ENCODE measurements around the gene CRAT.

Gene CRAT

GRCh38 chr9:129110740-129111527, at the start of gene CRAT, which contains the start of gene PTPA:
CRAT (minus strand) TSS chr9:129110793; CDS start chr9:129110509, 284 bp downstream.
PTPA (plus strand) TSS chr9:129111415; CDS start chr9:129111601, 186 bp downstream.
- DNase-seq (ENCODE audit: low spot score), result peak; percentile 91
- peak within 1 kb of the TSS; percentile 97 for H3K4me3 Mint-ChIP-seq

GRCh38 chr9:129156163-129156562, 45.6 kb upstream of the CRAT start:
- no peaks in the 10 kb centered on the region for H3K4me1 Mint-ChIP-seq (ENCODE audit: low read depth)
- no peak for DNase-seq (ENCODE audit: low spot score)
- H3K27ac Mint-ChIP-seq, result no peak overlapping the region
- H3K27me3 Mint-ChIP-seq (ENCODE audit: low read depth), result no peaks in the 10 kb centered on the region
- peaks cover 2% of the 10 kb centered on the region for H3K36me3 Mint-ChIP-seq (ENCODE audit: low read depth)
- no peaks in the 10 kb centered on the region for H3K9me3 Mint-ChIP-seq
- no peak overlapping the region for H3K4me3 Mint-ChIP-seq

More at GRCh38 chr9:129110740-129111527, at the start of gene CRAT, which contains the start of gene PTPA:
- H3K9me3 Mint-ChIP-seq, result no peaks in the 10 kb centered on the region
- no peaks in the 10 kb centered on the region for H3K36me3 Mint-ChIP-seq (ENCODE audit: low read depth)
- peak within 1 kb of the TSS; percentile 94 for H3K27ac Mint-ChIP-seq
- peaks cover 26% of the 10 kb centered on the region for H3K4me1 Mint-ChIP-seq (ENCODE audit: low read depth)
- H3K27me3 Mint-ChIP-seq (ENCODE audit: low read depth), result no peaks in the 10 kb centered on the region

GRCh38 chr9:129154866-129155477, 44.4 kb upstream of the CRAT start:
- H3K36me3 Mint-ChIP-seq (ENCODE audit: low read depth), result peaks cover 2% of the 10 kb centered on the region
- H3K9me3 Mint-ChIP-seq, result no peaks in the 10 kb centered on the region
- DNase-seq (ENCODE audit: low spot score), result no peak
- H3K27ac Mint-ChIP-seq, result no peak overlapping the region
- no peak overlapping the region for H3K4me3 Mint-ChIP-seq
- no peaks in the 10 kb centered on the region for H3K4me1 Mint-ChIP-seq (ENCODE audit: low read depth)
- no peaks in the 10 kb centered on the region for H3K27me3 Mint-ChIP-seq (ENCODE audit: low read depth)

- Mint-ChIP-seq H3K36me3 (ENCODE audit: low read depth) (peaks cover 5% of the 10 kb centered on the region), H3K4me3 (no peak overlapping the region), H3K27ac (peak overlapping the region; percentile 4), H3K4me1 (ENCODE audit: low read depth) (peaks cover 5% of the 10 kb centered on the region), H3K27me3 (ENCODE audit: low read depth) (no peaks in the 10 kb centered on the region), H3K9me3 (no peaks in the 10 kb centered on the region)
- DNase-seq (ENCODE audit: low spot score), result no peak
Observed at GRCh38 chr9:129151469-129151868, 40.9 kb upstream of the CRAT start.

- Mint-ChIP-seq H3K36me3 (ENCODE audit: low read depth) (peaks cover 9% of the 10 kb centered on the region), H3K27ac (no peak overlapping the region), H3K9me3 (no peaks in the 10 kb centered on the region), H3K27me3 (ENCODE audit: low read depth) (no peaks in the 10 kb centered on the region), H3K4me3 (no peak overlapping the region), H3K4me1 (ENCODE audit: low read depth) (peaks cover 5% of the 10 kb centered on the region)
- no peak for DNase-seq (ENCODE audit: low spot score)
Observed at GRCh38 chr9:129150672-129151211, 40.1 kb upstream of the CRAT start.

GRCh38 chr9:129150122-129150521, 39.5 kb upstream of the CRAT start:
- no peak for DNase-seq (ENCODE audit: low spot score)
- no peaks in the 10 kb centered on the region for H3K27me3 Mint-ChIP-seq (ENCODE audit: low read depth)
- H3K36me3 Mint-ChIP-seq (ENCODE audit: low read depth), result peaks cover 9% of the 10 kb centered on the region
- no peak overlapping the region for H3K4me3 Mint-ChIP-seq
- peaks cover 5% of the 10 kb centered on the region for H3K4me1 Mint-ChIP-seq (ENCODE audit: low read depth)
- no peaks in the 10 kb centered on the region for H3K9me3 Mint-ChIP-seq
- no peak overlapping the region for H3K27ac Mint-ChIP-seq

GRCh38 chr9:129149442-129149841, 38.8 kb upstream of the CRAT start:
- H3K4me1 Mint-ChIP-seq (ENCODE audit: low read depth), result peaks cover 5% of the 10 kb centered on the region
- DNase-seq (ENCODE audit: low spot score), result no peak
- peaks cover 9% of the 10 kb centered on the region for H3K36me3 Mint-ChIP-seq (ENCODE audit: low read depth)
- H3K27ac Mint-ChIP-seq, result peak overlapping the region; percentile 69
- H3K27me3 Mint-ChIP-seq (ENCODE audit: low read depth), result no peaks in the 10 kb centered on the region
- H3K4me3 Mint-ChIP-seq, result no peak overlapping the region
- no peaks in the 10 kb centered on the region for H3K9me3 Mint-ChIP-seq

GRCh38 chr9:129148463-129149204, 38.0 kb upstream of the CRAT start:
- no peaks in the 10 kb centered on the region for H3K9me3 Mint-ChIP-seq

GRCh38 chr9:129146441-129146941, 35.9 kb upstream of the CRAT start:
- H3K4me3 Mint-ChIP-seq, result no peak overlapping the region
- DNase-seq (ENCODE audit: low spot score), result no peak
- peak overlapping the region; percentile 17 for H3K27ac Mint-ChIP-seq
- H3K9me3 Mint-ChIP-seq, result no peaks in the 10 kb centered on the region
- no peaks in the 10 kb centered on the region for H3K27me3 Mint-ChIP-seq (ENCODE audit: low read depth)
- H3K36me3 Mint-ChIP-seq (ENCODE audit: low read depth), result peaks cover 21% of the 10 kb centered on the region
- H3K4me1 Mint-ChIP-seq (ENCODE audit: low read depth), result peaks cover 22% of the 10 kb centered on the region

More at GRCh38 chr9:129148463-129149204, 38.0 kb upstream of the CRAT start:
- H3K4me1 Mint-ChIP-seq (ENCODE audit: low read depth), result peaks cover 8% of the 10 kb centered on the region
- peaks cover 14% of the 10 kb centered on the region for H3K36me3 Mint-ChIP-seq (ENCODE audit: low read depth)
- DNase-seq (ENCODE audit: low spot score), result no peak
- H3K4me3 Mint-ChIP-seq, result no peak overlapping the region
- no peak overlapping the region for H3K27ac Mint-ChIP-seq
- no peaks in the 10 kb centered on the region for H3K27me3 Mint-ChIP-seq (ENCODE audit: low read depth)

GRCh38 chr9:129145841-129146292, 35.3 kb upstream of the CRAT start:
- Mint-ChIP-seq H3K9me3 (no peaks in the 10 kb centered on the region), H3K27ac (no peak overlapping the region), H3K4me1 (ENCODE audit: low read depth) (peaks cover 27% of the 10 kb centered on the region), H3K36me3 (ENCODE audit: low read depth) (peaks cover 21% of the 10 kb centered on the region), H3K4me3 (no peak overlapping the region), H3K27me3 (ENCODE audit: low read depth) (no peaks in the 10 kb centered on the region)
- DNase-seq (ENCODE audit: low spot score), result no peak

GRCh38 chr9:129145316-129145715, 34.7 kb upstream of the CRAT start:
- H3K27ac Mint-ChIP-seq, result no peak overlapping the region
- H3K4me3 Mint-ChIP-seq, result no peak overlapping the region
- peaks cover 21% of the 10 kb centered on the region for H3K36me3 Mint-ChIP-seq (ENCODE audit: low read depth)
- no peak for DNase-seq (ENCODE audit: low spot score)
- H3K9me3 Mint-ChIP-seq, result no peaks in the 10 kb centered on the region
- peaks cover 32% of the 10 kb centered on the region for H3K4me1 Mint-ChIP-seq (ENCODE audit: low read depth)
- H3K27me3 Mint-ChIP-seq (ENCODE audit: low read depth), result no peaks in the 10 kb centered on the region

- H3K27me3 Mint-ChIP-seq (ENCODE audit: low read depth), result no peaks in the 10 kb centered on the region
- H3K4me3 Mint-ChIP-seq, result peak overlapping the region; percentile 21
- peak overlapping the region; percentile 76 for H3K27ac Mint-ChIP-seq
- H3K4me1 Mint-ChIP-seq (ENCODE audit: low read depth), result peaks cover 40% of the 10 kb centered on the region
- DNase-seq (ENCODE audit: low spot score), result peak; percentile 63
- H3K36me3 Mint-ChIP-seq (ENCODE audit: low read depth), result peaks cover 23% of the 10 kb centered on the region
- H3K9me3 Mint-ChIP-seq, result no peaks in the 10 kb centered on the region
Observed at GRCh38 chr9:129143031-129143927, 32.7 kb upstream of the CRAT start.
